ENCODE measurements around the gene PDXK. TPM values are rescaled to one million over a fixed set of nuclear protein-coding genes. Genes with fewer than 3 reads are reported as not detected.

The PDXK gene
- polyA plus RNA-seq, 4 donors = 65.4 to 105 (median 67.6) TPM

GRCh38 chr21:43779660-43780059 is 60.7 kb downstream of the PDXK start:
- DNase-seq (no peak), FAIRE-seq (no peak)
- no peak overlapping the region for H3K27ac ChIP-seq (ENCODE audit: low read depth in 1 of 3, low read length in 2 of 3)
- no peak overlapping the region for H3K4me3 ChIP-seq (ENCODE audit: low read depth in 1 of 3, low read length in 3 of 3)
- WGBS, 3 donors = 40 to 65% (median 46%) methylated on average over 5 of the region's 5 CpGs
- H3K9me3 ChIP-seq (ENCODE audit: control insufficient read depth in 2 of 2, insufficient read depth in 1 of 2, low read depth in 1 of 2, low read length in 1 of 2) = no peaks in the 10 kb centered on the region
- no peaks in the 10 kb centered on the region for H3K36me3 ChIP-seq (ENCODE audit: control insufficient read depth in 3 of 3, insufficient read depth in 2 of 3, low read depth in 1 of 3, low read length in 3 of 3)
- no peaks in the 10 kb centered on the region for H3K27me3 ChIP-seq (ENCODE audit: control insufficient read depth in 3 of 3, insufficient read depth in 3 of 3, low read length in 3 of 3)
- peaks cover 0 to 15% (median 0%) of the 10 kb centered on the region in 3 donors for H3K4me1 ChIP-seq (ENCODE audit: control insufficient read depth in 3 of 3, insufficient read depth in 2 of 3, low read depth in 1 of 3, low read length in 2 of 3)

DNA sequence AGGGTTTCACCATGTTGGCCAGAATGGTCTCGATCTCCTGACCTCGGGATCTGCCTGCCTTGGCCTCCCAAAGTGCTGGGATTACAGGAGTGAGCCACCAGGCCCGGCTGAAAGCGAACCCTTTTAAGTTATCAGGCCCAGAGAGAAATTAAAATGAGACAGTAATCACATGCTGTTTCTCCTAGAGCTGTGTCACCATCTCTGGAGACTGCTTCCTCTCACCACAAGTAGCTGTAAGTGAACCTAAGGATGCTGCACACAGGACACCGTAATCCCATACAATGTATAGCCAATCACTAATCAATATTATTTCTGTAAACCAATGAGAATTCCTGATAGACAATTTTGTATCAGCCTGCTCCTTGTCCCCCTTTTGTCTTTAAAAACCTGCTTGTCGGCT is 62.9 kb downstream of the PDXK start:
- no peaks in the 10 kb centered on the region for H3K36me3 ChIP-seq (ENCODE audit: control insufficient read depth in 3 of 3, insufficient read depth in 2 of 3, low read depth in 1 of 3, low read length in 3 of 3)
- no peak overlapping the region for H3K4me3 ChIP-seq (ENCODE audit: low read depth in 1 of 3, low read length in 3 of 3)
- no peak overlapping the region for H3K27ac ChIP-seq (ENCODE audit: low read depth in 1 of 3, low read length in 2 of 3)
- FAIRE-seq (no peak), DNase-seq (no peak)
- H3K27me3 ChIP-seq (ENCODE audit: control insufficient read depth in 3 of 3, insufficient read depth in 3 of 3, low read length in 3 of 3) = no peaks in the 10 kb centered on the region
- no peaks in the 10 kb centered on the region for H3K9me3 ChIP-seq (ENCODE audit: control insufficient read depth in 2 of 2, insufficient read depth in 1 of 2, low read depth in 1 of 2, low read length in 1 of 2)
- peaks cover 0 to 11% (median 0%) of the 10 kb centered on the region in 3 donors for H3K4me1 ChIP-seq (ENCODE audit: control insufficient read depth in 3 of 3, insufficient read depth in 2 of 3, low read depth in 1 of 3, low read length in 2 of 3)
- WGBS, 3 donors = 77 to 85% (median 81%) methylated on average over 6 of the region's 6 CpGs

GRCh38 chr21:43782431-43783097 is 63.6 kb downstream of the PDXK start:
- Histone ChIP-seq H3K4me3 (ENCODE audit: low read depth in 1 of 3, low read length in 3 of 3) (no peak overlapping the region), H3K36me3 (ENCODE audit: control insufficient read depth in 3 of 3, insufficient read depth in 2 of 3, low read depth in 1 of 3, low read length in 3 of 3) (no peaks in the 10 kb centered on the region), H3K27ac (ENCODE audit: low read depth in 1 of 3, low read length in 2 of 3) (no peak overlapping the region), H3K4me1 (ENCODE audit: control insufficient read depth in 3 of 3, insufficient read depth in 2 of 3, low read depth in 1 of 3, low read length in 2 of 3) (peaks cover 0 to 11% (median 0%) of the 10 kb centered on the region in 3 donors), H3K27me3 (ENCODE audit: control insufficient read depth in 3 of 3, insufficient read depth in 3 of 3, low read length in 3 of 3) (no peaks in the 10 kb centered on the region), H3K9me3 (ENCODE audit: control insufficient read depth in 2 of 2, insufficient read depth in 1 of 2, low read depth in 1 of 2, low read length in 1 of 2) (no peaks in the 10 kb centered on the region)
- 80 to 82% (median 80%) methylated on average over 5 of the region's 5 CpGs for WGBS, 3 donors
- FAIRE-seq (no peak), DNase-seq (no peak)

DNA sequence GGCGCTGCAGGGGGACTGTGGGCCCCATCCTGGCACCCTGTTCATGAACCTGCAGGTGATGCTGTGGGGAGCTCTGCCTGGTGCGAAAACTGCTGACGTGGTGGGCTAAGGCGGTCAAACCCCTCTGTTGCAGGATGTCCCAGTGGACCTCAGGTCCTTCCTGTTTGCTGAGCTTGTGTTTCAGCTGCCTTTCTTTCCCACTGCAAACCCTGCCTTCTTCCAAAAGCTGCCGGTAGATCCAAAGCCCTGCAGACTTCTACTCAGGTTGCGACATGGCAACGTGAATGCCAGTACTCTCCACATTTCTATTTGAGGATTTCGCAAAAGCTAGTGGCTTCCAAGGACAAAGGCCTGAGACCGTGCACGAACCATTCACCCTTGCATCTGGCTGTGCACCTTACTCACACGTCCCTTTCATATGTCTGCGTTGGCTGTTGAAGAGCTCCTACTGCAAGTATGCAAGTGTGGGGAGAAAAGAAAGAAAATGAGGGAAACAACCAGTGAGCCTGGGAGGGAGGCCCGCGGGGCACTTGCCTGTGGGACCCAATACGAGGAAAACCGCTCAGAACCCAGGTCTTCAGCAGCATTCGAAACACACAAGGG is 64.3 kb downstream of the PDXK start:
- H3K27ac ChIP-seq (ENCODE audit: low read depth in 1 of 3, low read length in 2 of 3) = no peak overlapping the region
- peaks cover 0 to 11% (median 0%) of the 10 kb centered on the region in 3 donors for H3K4me1 ChIP-seq (ENCODE audit: control insufficient read depth in 3 of 3, insufficient read depth in 2 of 3, low read depth in 1 of 3, low read length in 2 of 3)
- no peak for FAIRE-seq
- H3K36me3 ChIP-seq (ENCODE audit: control insufficient read depth in 3 of 3, insufficient read depth in 2 of 3, low read depth in 1 of 3, low read length in 3 of 3) = no peaks in the 10 kb centered on the region
- no peaks in the 10 kb centered on the region for H3K9me3 ChIP-seq (ENCODE audit: control insufficient read depth in 2 of 2, insufficient read depth in 1 of 2, low read depth in 1 of 2, low read length in 1 of 2)
- no peak for DNase-seq
- WGBS, 3 donors = 83 to 94% (median 87%) methylated on average over 17 of the region's 17 CpGs
- no peaks in the 10 kb centered on the region for H3K27me3 ChIP-seq (ENCODE audit: control insufficient read depth in 3 of 3, insufficient read depth in 3 of 3, low read length in 3 of 3)
- H3K4me3 ChIP-seq (ENCODE audit: low read depth in 1 of 3, low read length in 3 of 3) = no peak overlapping the region

DNA sequence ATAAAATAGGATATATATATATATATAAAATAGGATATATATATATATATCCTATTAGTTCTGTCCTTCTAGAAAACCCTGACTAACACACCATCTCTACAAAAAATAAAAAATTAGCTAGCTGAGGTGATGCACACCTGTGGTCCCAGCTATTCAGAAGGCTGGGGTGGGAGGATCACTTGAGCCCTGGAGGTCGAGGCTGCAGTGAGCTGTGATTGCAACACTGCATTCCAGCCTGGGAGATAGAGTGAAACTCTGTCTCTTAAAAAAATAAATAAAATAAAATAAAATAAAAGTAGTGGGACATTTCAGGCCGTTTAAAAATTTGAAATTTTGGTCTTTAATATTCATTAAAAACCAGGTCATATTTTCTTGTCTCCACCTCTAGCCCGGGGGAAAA is 66.2 kb downstream of the PDXK start:
- H3K4me1 ChIP-seq (ENCODE audit: control insufficient read depth in 3 of 3, insufficient read depth in 2 of 3, low read depth in 1 of 3, low read length in 2 of 3) = peaks cover 0 to 6% (median under 1%) of the 10 kb centered on the region in 3 donors
- H3K36me3 ChIP-seq (ENCODE audit: control insufficient read depth in 3 of 3, insufficient read depth in 2 of 3, low read depth in 1 of 3, low read length in 3 of 3) = no peaks in the 10 kb centered on the region
- no peak overlapping the region for H3K4me3 ChIP-seq (ENCODE audit: low read depth in 1 of 3, low read length in 3 of 3)
- 46 to 56% (median 56%) methylated on average over 3 of the region's 3 CpGs for WGBS, 3 donors
- no peaks in the 10 kb centered on the region for H3K27me3 ChIP-seq (ENCODE audit: control insufficient read depth in 3 of 3, insufficient read depth in 3 of 3, low read length in 3 of 3)
- no peaks in the 10 kb centered on the region for H3K9me3 ChIP-seq (ENCODE audit: control insufficient read depth in 2 of 2, insufficient read depth in 1 of 2, low read depth in 1 of 2, low read length in 1 of 2)
- DNase-seq (no peak), FAIRE-seq (no peak)
- no peak overlapping the region for H3K27ac ChIP-seq (ENCODE audit: low read depth in 1 of 3, low read length in 2 of 3)

DNA sequence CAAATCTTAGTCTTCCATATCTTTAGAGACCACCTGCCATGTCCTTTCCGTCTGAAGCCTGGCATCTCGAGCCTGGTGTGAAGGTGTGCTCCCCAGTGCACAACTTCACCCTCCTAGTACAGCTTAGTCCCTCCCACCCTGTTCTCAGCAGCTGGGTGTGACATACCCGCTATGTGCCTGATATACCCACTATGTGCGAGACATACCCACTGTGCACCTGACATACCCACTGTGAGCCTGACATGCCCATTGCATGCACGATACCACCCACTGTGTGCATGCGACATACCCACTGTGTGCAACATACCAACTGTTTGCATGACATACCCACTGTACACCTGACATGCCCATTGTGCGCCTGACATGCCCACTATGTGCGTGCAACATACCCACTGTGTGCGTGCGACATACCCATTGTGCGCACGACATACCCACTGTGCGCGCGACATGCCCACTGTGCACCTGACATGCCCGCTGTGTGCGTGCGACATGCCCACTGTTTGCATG is 67.4 kb downstream of the PDXK start:
- Histone ChIP-seq H3K9me3 (ENCODE audit: control insufficient read depth in 2 of 2, insufficient read depth in 1 of 2, low read depth in 1 of 2, low read length in 1 of 2) (no peaks in the 10 kb centered on the region), H3K27ac (ENCODE audit: low read depth in 1 of 3, low read length in 2 of 3) (no peak overlapping the region), H3K4me1 (ENCODE audit: control insufficient read depth in 3 of 3, insufficient read depth in 2 of 3, low read depth in 1 of 3, low read length in 2 of 3) (peaks cover 0 to 9% (median 2%) of the 10 kb centered on the region in 3 donors), H3K4me3 (ENCODE audit: low read depth in 1 of 3, low read length in 3 of 3) (no peak overlapping the region), H3K27me3 (ENCODE audit: control insufficient read depth in 3 of 3, insufficient read depth in 3 of 3, low read length in 3 of 3) (no peaks in the 10 kb centered on the region), H3K36me3 (ENCODE audit: control insufficient read depth in 3 of 3, insufficient read depth in 2 of 3, low read depth in 1 of 3, low read length in 3 of 3) (peaks cover 0 to 5% (median 0%) of the 10 kb centered on the region in 3 donors)
- DNase-seq (no peak), FAIRE-seq (no peak)
- WGBS, 3 donors = 86 to 87% (median 86%) methylated on average over 18 of the region's 18 CpGs

DNA sequence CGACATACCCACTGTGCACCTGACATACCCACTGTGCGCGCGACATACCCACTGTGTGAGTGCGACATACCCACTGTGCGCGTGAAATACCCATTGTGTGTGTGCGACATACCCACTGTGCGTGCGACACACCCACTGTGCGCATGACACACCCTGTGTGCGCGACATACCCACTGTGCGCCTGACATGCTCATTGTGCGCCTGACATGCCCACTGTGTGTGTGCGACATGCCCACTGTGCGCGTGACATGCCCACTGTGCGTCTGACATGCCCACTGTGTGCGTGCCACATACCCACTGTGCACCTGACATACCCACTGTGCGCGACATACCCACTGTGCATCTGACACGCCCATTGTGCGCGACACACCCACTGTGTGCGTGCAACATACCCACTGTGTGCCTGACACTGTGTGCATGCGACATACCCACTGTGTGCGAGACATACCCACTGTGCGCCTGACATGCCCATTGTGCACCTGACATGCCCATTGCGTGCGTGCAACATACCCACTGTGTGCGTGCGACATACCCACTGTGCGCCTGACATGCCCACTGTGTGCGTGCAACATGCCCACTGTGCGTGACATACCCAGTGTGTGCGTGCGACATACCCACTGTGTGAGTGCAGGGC is 68.0 kb downstream of the PDXK start:
- Histone ChIP-seq H3K4me1 (ENCODE audit: control insufficient read depth in 3 of 3, insufficient read depth in 2 of 3, low read depth in 1 of 3, low read length in 2 of 3) (peaks cover 0 to 7% (median 2%) of the 10 kb centered on the region in 3 donors), H3K36me3 (ENCODE audit: control insufficient read depth in 3 of 3, insufficient read depth in 2 of 3, low read depth in 1 of 3, low read length in 3 of 3) (peaks cover 0 to 11% (median 0%) of the 10 kb centered on the region in 3 donors), H3K27me3 (ENCODE audit: control insufficient read depth in 3 of 3, insufficient read depth in 3 of 3, low read length in 3 of 3) (no peaks in the 10 kb centered on the region), H3K4me3 (ENCODE audit: low read depth in 1 of 3, low read length in 3 of 3) (no peak overlapping the region), H3K9me3 (ENCODE audit: control insufficient read depth in 2 of 2, insufficient read depth in 1 of 2, low read depth in 1 of 2, low read length in 1 of 2) (no peaks in the 10 kb centered on the region), H3K27ac (ENCODE audit: low read depth in 1 of 3, low read length in 2 of 3) (no peak overlapping the region)
- DNase-seq (no peak), FAIRE-seq (no peak)
- WGBS, 3 donors = 92 to 96% (median 95%) methylated on average over 38 of the region's 38 CpGs

DNA sequence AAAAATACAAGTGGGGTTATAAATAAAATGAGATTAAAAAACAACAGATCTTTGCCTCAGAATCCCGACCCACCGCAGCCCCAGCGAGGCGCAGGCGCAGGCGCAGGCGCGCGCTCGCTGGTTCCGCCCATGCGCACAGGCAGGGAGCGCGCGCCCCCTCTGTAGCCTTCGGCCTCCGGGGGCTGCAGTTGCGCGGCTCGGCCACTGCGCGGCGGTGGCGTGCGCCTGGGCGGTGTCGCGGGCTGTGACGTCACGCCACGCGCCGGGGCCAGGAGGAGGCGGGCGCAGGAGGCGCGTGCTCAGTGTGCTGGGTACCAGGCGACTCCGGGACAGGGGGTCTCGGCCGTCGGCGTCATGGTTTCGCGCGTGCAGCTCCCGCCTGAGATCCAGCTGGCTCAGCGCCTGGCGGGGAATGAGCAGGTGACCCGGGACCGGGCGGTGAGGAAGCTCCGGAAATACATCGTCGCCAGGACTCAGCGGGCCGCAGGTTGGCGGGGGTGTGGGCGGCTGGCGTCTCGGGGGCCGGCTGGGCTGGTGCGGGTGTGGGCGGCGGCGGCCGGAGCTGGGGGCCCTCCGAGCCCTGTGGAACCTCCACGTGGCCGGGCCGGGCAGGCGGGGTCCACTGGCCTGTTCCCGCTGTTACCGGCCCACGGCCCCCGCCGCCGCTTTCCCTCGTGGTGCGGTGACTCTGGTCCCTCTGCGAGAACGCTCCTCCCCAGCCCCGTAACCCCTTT is 70.5 kb downstream of the PDXK start, which contains the start of gene RRP1:
Gene RRP1, plus strand, starts transcription at position 302 of the 734 bp plus-strand sequence. Its CDS starts 53 bp downstream, at position 355.
- FAIRE-seq (no peak), DNase-seq (peak; percentile 89 to 98)
- H3K4me1 ChIP-seq (ENCODE audit: control insufficient read depth in 3 of 3, insufficient read depth in 2 of 3, low read depth in 1 of 3, low read length in 2 of 3) = peaks cover 0 to 7% (median 2%) of the 10 kb centered on the region in 3 donors
- H3K27ac ChIP-seq (ENCODE audit: low read depth in 1 of 3, low read length in 2 of 3) = peak within 1 kb of the TSS; percentile 60 to 93 (median 89)
- peaks cover 2 to 36% (median 4%) of the 10 kb centered on the region in 3 donors for H3K36me3 ChIP-seq (ENCODE audit: control insufficient read depth in 3 of 3, insufficient read depth in 2 of 3, low read depth in 1 of 3, low read length in 3 of 3)
- no peaks in the 10 kb centered on the region for H3K27me3 ChIP-seq (ENCODE audit: control insufficient read depth in 3 of 3, insufficient read depth in 3 of 3, low read length in 3 of 3)
- WGBS, 3 donors = 0% methylated on average over 65 to 83 of the region's 83 CpGs
- no peaks in the 10 kb centered on the region for H3K9me3 ChIP-seq (ENCODE audit: control insufficient read depth in 2 of 2, insufficient read depth in 1 of 2, low read depth in 1 of 2, low read length in 1 of 2)
- peak within 1 kb of the TSS; percentile 71 to 92 (median 84) for H3K4me3 ChIP-seq (ENCODE audit: low read depth in 1 of 3, low read length in 3 of 3)
